EL (cell line): ENCODE measurements around the gene RPLP2.

Experiments used
- DNase-seq: peaks from one replicate; pipeline ENCODE4 v3.0.0-alpha.2; 2016

RPLP2 gene

DNA sequence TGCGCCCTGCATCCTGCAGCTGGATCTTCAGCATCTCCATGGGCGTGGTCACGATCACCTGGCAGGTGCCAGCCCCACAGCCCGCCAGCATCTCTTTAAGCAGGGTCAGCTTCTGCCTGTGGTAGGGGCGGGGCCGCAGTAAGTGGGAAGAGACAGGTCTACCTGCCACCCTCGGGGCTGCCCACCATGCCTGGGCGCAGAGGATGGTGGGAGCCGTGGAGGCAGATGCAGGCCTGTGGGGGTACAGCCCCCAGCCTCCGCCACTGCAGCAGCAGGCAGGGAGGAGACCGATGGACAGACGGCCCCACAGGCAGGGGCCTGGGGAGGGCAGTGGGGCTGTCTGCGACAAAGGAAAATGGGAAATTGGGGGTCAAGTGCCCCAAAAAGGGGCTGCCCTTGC is 16.9 kb upstream of the RPLP2 start:
- no peak for DNase-seq

DNA sequence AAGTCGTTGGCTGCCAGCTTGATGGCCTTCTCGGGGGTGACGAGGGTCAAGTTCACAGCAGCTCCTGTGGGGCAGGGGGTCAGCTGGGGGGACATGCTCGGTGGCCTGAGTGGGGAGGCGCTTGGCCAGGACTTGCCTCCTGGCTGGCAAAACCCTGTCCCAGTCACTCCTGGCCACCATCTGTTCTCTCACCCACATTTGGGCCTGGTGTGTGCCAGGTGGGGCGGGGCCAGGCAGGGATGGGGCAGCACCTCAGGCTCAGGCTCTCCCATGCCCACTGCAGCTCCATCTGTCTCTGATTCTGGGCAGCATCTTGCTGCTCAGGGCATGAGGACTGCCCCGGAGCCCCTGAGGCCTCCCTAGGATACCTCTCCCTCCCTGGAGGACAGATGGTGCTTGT is 16.2 kb upstream of the RPLP2 start:
- no peak for DNase-seq

DNA sequence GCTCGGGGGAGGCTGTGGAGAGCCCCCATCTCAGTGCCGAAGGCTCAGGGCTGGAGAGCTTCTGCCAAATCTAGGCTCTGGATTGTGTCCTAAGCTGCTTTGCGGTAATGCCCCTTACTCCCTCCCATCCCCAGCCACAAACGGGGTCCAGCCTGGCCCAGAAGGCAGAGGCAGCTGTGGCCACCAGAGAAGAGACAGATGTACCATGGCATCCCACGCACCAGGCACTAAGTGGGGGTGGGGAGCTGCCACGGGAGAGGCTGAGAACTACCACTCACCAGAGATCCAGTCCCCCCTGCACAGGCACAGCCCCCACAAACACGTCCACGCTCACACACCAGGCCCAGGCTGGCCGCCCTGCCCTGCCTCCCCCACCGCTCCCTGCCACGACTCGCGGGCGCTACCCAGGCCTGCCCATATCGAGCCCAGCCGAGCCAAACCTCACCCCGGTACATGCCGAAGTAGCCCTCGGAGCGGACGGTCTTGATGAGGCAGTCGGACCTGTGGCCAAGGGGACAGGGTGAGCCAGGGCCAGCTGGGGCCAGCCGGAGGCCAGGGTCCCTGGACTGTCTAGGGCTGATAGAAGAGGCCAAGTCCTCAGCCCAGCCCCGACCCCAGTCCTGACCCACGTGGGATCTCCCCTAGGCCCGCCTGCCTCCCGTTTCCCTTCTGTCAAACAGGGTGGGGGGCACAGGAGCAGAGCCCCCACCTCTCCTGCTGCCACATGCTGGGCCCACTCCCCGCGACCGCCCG is 15.6 kb upstream of the RPLP2 start:
- no peak for DNase-seq

DNA sequence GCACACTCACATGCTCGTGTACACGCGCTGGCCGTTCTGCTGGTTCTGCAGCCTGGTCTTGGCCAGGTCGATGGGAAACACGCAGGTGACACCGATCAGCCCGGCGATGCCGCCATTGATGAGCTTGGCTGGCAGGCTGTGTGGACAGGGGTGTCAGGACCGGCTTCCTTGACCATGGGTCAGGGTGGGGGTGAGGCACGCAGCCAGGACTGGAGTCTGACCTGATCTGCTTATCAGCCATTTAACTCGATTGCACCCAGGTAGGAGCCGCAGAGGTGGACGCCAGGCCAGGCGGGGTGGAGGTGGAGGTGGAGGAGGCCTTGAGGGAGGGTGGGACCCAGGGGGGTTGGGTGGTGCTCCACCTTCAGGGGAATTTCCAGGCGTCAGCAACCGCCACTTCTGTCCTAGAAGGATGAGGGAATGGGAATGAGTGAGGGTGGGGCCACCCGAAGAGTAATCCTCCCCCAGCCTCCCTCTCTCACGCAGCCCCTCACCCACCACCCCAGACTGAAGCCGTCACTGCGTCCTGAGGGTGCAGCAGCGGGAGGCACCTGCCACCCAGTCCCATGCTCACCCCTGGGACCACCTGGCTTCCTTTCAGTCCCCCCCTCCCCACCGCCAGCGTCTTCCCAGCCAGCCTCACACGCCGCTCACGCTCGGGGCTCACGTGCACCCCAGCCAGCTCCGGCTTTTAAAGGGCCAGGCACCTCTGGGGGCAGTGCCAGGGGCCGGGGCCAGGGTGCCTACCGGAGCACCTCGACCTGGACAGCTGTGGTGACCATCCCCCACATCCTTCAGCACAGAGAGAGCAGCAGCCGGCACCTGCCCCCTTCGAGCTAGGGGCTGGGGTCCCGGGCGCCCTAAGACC is 14.8 kb upstream of the RPLP2 start:
- DNase-seq = peak; percentile 45

DNA sequence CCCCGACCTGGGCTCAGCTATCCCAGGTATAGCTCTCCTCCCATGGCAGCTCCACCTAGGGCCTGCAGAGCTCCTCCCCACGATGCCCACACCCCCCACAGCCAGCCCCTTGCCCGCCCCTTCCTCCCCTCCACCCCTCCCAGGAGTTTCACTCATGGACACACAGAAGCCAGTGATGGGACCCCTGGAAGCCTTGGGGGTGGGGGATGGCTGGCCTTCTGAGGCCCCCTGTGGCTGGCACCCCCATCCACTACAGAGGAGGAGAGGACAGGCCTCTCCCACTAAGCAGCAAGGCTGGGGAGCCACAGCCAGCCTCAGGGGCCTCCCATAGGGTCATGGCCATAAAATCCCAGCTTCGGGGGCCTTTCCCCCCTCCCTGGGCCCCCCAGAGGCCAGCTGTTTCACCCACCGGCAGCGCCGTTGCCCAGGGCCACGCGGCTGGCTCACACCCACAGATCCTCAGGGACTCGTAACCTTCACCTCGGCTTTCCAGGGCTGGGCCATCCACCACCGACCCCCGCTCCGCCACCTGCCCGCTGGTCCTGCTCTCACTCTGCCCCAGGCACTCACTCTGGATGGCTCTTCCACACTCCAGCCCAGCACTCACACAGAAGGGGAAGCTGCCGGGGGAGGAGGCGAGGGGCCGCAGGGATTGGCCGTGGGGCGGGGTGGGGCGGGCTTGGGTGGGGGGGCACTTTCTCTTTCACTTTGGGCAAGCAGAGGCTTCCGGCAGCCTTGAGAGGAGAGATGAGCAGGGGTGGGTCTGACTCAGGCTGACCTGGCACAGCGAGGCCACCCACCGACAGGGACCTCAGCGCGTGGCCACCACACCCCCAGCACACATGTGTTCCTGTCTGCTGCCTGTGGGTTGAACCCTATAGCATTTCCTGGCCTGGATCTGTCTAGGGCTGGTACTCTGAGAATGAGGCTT is 13.9 kb upstream of the RPLP2 start:
- DNase-seq = peak; percentile 95

DNA sequence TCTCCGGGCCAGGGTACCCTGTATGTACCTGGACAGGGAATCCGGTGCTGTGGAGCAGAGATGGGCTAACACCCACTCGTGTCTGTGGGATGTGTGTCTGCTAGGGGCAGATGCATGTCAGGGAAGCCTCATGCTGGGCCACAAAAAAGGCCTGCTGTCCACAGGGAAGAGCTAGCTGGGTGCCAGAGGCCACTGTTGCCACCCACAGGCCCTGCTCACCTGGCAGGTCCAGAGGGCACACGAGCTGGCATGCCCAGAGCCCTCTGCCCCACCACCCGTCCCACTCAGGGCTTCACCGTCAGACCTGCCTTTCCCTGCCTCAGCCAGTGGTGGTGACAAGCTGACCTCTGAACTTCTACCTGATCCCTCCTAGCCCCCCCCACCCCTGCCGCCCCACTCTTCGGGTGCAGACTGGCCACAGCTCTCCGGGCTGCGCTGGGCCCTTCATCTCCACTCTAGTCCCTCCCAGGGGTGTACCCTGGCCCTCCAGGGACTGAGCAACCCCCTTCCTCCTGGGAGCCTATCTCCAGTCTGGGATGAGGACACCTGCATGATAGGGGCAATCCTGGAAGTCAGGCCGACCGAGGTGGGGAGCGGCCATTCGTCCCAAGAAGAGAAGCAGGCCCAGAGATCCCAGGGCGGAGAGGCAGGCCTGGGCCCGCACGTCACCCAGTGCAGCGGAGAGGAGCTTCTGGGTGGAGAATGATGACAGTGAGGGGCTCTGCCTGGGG is 13.0 kb upstream of the RPLP2 start:
- no peak for DNase-seq

DNA sequence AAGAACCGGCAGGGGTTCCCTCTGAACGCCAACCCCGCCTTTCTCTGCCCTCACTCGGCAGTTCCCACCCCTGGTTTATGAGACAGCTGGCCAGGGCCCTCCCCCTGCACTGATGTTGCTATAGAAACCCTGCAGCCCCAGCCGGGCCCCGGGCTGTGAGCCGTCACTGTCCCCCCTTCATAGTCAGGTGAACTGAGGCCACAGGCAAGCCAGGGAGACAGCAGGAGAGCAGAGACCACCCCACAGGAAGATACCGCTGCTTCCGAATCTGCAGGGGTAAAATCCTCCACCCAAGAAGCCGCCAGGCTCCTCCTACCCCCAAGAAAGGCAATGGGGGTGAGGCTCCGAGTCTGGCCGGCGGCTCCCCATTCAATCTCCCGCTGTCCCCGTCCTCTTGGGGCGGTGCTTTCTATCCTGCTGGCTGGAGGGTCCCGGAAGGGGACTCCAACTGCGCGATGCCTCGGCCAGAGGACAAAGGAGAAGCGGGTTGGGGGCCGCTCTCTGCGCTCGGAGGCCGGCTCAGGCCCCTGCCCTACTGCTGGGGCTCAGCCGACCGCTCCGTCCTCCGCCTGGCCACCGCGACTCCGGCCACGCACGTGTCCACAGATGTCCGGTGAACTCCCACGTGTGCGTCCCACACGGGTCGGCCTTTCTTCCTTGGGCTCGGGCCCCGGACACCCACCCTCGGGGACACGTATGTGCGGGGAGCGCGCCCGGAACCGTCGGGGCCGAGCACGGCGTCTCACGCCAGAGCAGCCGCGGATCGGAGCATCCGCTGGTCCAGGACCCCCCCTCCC is 12.3 kb upstream of the RPLP2 start:
- DNase-seq = peak; percentile 84

DNA sequence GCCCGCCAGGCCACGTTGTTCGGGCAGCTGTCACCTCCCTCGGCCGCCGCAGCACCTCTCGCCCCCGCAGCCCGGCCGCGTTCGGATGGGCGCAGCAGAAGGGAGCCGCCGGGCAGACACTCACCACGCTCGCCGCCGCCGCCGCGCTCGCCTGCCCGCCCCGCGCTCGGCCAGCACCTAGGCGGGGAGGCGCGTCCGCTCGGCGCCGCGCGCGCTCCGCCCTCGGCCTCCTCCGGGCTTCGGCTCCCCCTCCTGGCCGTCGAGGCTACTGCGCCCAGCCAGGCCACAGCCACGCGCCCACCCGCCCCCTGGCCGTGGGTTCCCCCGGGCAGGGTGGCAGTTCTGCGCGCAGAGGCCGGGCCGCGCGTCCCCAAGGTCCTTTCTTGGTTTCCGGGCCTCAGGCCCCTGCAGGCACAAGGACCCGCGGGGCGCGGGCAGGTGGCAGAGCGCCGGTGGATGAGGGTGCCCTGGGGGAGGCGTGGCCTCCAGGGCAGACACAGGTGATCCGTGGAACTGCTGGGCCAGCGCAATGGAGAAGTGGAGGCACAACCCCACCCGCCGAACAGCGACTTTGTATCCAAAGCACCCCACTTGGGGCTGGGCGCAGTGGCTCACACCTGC is 11.6 kb upstream of the RPLP2 start, which contains the start of gene SLC25A22:
Gene SLC25A22, minus strand, starts transcription at position 189 of the 621 bp plus-strand sequence. CDS start 3,275 bp downstream, outside the sequence.
- peak; percentile 80 for DNase-seq

DNA sequence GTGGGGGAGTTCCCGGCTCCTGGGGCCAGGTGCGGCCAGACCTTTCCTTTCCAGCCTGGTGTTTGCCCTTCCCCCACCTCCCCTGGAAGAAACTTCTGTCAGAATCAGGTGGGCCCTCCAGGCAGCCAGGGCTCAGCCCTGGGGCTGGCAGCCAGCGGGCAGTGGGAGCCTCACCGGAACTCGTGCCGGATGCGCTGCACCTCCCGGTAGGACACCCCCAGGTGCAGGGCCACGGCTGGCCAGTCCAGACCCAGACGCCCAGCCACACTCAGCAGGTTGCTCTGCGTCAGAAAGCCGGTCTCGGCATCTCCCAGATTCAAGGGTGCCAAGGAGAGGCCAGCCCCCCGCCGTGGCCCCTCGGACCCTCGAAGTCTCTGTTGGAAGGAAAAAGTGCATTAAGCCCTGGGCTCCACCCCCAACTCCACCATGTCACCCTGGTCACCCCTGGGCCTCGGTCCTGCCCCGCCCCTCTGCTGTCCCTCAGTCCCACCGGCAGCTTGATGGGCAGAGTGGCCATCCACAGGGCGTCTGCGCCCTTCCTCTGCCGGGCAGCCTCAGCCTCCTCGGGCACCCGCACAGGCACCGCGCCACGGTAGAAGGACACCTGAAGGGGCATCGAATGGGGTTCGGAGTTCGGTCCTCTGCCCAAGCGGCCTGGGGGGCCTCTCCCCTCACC is 10.0 kb upstream of the RPLP2 start:
- DNase-seq = no peak

DNA sequence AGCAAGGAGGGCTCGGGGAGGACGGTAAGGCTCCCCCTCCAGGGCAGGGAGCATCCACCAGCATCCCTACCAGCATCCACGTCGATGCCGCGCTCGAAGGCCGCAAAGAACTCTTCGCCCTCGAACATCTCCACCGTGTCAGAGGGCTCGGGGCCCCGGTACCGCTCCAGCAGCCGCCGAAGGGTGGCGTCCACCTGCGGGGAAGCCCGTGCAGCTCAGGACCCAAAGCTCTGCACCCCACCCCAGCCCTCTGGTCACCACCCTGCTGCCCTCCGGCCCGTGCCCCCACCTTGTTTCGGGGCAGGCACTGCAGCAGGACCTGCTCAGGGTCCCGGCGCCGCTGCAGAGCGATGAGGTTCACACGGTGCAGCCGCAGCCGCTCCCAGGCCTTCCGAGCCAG is 9.3 kb upstream of the RPLP2 start:
- DNase-seq = no peak

DNA sequence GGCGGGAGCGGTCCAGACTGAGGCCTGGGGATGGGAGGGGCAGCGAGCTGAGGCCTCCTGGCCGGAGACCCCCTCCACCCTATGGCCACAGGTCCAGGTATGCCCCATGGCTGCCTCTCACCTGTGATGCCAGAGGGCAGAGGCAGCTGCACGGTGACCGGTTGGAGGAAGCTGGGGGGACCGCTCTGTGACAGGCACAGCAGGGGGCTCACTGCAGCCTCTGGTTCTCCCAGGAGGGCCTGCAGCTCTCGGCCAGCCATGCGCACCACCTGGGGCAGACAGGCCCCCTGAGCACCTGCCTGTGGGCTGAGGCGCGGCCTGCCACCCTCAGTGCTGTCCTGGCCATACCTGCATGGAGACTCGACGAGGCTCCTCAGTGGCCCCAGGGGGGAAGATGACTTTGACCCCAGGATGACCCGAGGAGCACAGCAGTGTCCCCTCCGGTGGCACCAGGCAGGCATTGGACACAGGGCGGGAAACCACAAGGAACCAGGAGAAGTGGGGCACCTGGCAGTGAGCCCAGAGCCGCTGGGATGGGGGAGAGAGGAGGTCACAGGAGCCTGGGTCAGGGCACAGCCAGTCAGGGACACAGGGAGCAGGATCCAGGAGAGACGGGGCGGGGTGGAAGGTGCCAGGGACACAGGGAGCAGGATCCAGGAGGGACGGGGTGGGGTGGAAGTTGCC is 8.5 kb upstream of the RPLP2 start:
- no peak for DNase-seq

DNA sequence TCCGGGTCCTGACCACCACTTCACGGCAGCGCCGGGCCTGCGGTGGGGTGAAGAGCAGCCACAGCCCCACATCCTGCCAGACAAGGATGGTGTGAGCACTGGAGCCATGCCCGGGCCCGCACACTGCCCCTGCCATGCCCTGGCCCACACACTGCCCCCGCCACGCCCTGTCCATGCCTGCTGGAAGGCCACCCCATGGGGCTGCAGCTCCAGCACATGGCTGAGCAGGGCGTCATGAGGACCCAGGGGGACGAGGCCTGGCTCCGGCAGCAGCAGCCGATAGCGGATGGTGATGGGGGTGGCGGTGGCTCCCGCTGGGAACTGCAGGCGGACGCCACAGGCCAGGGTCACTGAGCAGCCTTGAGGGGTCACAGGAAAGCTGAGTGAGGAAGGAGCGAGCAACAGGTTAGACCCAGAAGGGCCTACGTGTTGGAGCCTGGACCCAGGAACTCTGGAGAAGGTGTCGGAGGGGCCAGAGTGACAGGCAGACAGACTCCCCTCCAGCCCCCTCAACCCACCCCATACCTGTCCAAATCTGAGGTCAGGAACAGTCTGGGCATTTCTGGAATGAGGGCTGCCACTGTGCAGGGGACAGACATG is 7.6 kb upstream of the RPLP2 start:
- no peak for DNase-seq

DNA sequence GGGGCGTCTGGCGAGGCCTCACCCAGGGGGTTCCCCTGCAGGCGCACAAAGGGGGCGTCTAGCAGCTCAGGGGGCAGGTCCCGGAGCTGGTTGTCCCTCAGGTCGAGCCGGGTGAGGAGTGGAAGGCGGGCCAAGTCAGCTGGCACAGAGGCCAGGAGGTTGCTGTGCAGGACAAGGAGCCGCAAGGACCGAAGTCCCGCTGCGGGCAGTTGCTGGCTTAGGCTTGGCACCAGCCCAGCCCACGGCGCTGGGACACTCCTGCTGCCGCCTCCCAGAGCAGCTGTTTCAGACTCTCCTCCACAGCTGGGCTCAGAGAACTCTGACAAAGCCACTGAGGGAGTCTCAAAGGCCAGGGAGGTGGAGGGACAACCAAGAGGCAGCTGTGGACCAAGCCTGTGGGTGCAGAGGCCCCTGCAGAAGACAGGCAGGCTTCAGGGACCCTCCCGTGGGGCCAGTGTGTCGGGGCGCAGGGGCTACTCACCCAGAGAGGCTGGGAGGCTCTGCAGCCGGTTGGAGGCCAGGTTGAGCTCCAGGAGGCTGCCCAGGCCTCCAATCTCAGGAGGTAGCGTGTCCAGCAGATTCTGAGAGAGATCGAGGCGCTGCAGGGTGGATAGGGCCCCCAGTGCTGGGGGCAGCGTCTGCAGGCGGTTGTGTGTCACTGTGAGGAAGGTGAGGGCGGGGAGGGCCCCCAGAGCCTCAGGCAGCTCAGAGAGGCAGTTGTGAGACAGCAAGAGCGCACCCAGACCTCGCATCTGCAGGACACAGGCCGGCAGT is 6.9 kb upstream of the RPLP2 start:
- DNase-seq = no peak

DNA sequence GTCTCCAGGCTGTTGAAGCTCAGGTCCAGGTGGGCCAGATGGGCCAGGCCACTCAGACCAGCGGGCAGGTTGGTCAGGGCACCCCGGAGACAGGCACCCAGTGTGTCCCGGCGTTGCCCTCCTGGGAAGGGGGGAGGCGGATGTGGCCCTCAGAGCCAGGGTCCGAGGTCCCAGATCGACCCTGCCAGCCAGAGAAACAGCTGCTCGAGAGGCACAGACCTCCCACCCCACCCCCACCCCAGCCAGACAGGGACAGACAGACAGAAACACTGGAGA is 6.4 kb upstream of the RPLP2 start:
- no peak for DNase-seq

DNA sequence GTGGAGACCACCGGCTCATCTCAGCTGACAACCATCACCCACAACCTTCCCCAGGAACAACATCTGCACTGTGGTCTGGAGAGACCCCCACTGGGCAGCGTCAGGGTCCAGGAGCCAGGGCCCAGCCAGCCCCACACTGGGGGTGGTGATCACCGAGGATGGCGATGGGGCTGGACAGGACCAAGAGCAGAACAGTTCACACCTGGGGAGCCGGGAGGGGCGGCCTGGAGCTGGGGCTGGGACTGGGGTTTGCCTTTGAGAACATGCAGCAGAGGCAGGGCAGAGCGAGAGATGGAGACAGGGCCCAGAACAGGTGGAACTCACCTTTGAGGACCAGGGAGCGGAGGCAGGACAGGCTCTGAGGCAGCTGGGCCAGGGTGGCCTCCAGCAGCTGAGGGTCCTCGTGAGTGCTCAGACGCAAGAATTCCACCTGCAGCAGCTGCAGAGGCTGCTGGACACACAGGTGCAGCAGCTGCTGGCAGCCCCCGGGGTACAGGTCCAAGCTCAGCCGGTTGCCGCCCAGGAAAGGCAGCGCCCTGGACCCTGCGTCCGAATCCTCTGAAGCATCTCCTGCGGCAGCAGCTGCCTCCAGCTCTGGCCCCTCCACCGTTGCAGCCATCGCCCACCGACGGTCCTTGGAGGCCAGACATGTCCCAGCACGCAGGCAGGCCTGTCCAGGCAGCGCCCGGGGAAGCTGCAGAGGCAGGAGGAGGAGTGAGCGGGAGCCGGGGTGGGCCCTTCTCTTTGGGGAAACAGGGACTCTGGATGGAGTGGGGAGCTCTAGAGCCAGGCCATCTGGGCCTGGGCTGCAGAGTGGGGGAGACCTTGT is 5.8 kb upstream of the RPLP2 start:
- DNase-seq = no peak

DNA sequence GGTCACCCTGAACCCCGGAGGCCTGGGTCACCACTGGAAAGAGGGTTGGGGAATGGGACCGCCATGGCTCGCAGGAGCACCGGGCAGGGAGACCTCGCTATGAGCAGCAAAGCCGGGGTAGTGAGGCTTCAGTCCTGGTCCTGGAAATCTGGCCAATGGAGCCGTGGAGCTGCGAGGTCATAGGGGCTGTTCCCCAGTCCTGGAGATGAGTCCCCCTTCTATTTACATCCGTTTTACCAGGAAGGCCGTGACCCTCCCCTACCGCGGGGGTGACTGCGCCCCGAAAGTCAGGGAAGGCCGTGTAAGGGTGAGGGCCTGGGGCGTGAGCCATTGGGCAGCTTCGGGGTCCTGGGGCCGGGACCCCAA is 5.2 kb upstream of the RPLP2 start:
- DNase-seq = no peak

DNA sequence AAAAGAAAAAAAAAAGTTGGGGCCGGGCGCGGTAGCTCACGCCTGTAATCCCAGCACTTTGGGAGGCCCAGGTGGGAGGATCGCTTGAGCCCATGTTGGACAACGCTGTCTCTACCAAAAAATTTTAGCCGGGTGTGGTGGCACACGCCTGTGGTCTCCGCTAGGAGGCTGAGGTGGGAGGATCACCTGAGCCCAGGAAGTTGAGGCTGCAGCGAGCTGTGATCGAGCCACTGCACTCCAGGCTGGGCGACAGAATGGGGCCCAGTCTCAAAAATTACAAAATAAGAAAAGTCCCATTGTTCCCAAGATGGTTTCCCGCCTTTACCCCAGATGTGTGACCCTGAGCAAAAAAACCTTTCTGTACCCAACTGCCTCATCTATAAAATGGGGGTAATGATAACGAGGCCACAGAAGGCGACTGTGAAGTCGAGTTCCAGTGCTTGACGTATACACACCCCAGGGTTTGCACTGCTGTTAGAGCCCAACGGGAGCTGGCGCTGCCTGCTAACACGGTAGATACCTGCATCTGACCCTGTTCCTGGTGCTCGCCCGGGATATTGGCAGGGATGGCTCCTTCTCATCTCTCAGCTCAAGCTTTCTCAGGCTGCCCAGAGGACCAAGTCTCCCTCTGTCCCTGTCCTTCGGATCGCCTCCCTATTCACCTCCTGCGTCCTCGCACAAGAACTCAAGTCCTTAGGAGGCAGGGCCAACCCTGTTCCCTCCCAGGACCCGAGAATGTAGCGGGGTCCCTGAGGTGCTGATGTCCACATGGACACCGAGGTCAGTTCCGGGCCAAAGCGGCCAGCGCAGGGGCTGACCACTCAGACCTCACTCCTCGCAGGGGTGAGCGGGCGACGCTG is 1.1 kb upstream of the RPLP2 start:
- no peak for DNase-seq
